22Rv1 (cell line): Measurements from ENCODE around the gene PGC.

Experiments used
- H3K27ac ChIP-seq: fragments of 450-650 bp; 2 replicates; pipeline ENCODE4 v1.5.1; 2017
- ZFX ChIP-seq: fragments of 450-650 bp; IDR thresholded peaks from 2 replicates; pipeline ENCODE4 v1.6.1; 2017; ENCODE audit warnings: antibody characterized with exemption, borderline replicate concordance
- TF ChIP-seq, protein P1 (sequence below): fragments of 450-650 bp; IDR thresholded peaks from 2 replicates; pipeline ENCODE4 v1.5.1; 2017; ENCODE audit warnings: mild to moderate bottlenecking

Gene PGC

DNA sequence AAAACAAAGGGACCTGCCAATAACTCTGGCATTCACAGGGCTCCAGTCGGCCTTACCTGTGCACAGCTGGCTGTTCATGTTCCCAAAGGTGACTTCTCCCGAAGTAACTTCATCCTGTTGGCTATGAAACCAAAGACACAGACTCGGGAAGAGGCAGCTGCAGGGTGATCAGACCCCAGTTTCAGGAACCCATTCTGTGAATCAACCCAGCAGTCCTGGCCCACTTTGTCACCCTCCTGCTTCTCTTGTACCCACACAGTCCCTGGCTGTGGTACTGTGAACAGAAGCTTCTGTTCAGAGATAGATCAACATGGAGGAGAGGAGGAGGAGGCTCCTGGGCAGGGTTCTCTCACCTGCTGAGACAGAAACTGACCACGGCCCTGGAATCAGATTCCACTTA is 8.7 kb upstream of the PGC start:
- TF ChIP-seq ZFX, result no peak
- TF ChIP-seq, protein P1, sequence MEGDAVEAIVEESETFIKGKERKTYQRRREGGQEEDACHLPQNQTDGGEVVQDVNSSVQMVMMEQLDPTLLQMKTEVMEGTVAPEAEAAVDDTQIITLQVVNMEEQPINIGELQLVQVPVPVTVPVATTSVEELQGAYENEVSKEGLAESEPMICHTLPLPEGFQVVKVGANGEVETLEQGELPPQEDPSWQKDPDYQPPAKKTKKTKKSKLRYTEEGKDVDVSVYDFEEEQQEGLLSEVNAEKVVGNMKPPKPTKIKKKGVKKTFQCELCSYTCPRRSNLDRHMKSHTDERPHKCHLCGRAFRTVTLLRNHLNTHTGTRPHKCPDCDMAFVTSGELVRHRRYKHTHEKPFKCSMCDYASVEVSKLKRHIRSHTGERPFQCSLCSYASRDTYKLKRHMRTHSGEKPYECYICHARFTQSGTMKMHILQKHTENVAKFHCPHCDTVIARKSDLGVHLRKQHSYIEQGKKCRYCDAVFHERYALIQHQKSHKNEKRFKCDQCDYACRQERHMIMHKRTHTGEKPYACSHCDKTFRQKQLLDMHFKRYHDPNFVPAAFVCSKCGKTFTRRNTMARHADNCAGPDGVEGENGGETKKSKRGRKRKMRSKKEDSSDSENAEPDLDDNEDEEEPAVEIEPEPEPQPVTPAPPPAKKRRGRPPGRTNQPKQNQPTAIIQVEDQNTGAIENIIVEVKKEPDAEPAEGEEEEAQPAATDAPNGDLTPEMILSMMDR, result no peak
- no peak overlapping the region for H3K27ac ChIP-seq

DNA sequence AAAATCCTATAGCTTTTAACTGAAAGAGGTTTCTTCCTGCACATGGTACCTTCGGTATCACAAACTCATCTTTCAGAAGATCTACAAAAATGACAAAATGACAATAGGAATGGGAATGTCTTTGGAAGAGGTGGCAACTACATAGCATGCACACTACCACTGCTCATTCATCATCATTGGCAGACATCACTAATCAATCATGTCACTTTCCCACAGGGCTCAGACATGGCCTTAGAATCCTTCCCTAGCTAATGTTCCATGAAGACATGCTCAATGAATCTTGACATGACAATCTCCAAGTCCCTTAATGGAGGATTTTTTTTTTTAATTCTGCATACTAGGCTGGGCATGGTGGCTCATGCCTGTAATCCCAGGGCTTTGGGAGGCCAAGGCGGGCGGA is 3.2 kb upstream of the PGC start:
- H3K27ac ChIP-seq, result no peak overlapping the region
- TF ChIP-seq, protein P1, result no peak
- TF ChIP-seq ZFX, result no peak

DNA sequence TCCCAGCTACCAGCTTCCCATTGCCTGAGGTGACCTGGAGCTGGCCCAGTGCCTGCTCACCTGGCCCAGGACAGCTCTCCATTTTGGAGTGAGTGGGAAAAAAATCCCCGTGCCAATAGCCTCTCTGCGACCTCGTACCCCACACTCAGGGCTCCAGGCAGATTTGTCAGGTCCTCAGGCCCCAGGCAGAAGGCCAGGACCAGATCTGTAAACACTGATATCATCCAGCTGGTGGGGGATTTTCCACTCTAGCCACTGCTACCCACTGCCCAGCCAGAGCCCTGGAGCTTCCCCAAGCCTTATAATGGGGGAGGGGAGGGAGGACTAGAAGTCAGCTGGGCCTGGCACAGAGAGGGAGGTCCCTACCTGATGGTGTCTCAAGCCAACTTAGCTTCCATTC is 1.3 kb upstream of the PGC start:
- H3K27ac ChIP-seq, result 0 out of 2 replicates have a peak overlapping the region, but pooled peaks have one; percentile 71
- TF ChIP-seq ZFX, result no peak
- TF ChIP-seq, protein P1, result no peak

DNA sequence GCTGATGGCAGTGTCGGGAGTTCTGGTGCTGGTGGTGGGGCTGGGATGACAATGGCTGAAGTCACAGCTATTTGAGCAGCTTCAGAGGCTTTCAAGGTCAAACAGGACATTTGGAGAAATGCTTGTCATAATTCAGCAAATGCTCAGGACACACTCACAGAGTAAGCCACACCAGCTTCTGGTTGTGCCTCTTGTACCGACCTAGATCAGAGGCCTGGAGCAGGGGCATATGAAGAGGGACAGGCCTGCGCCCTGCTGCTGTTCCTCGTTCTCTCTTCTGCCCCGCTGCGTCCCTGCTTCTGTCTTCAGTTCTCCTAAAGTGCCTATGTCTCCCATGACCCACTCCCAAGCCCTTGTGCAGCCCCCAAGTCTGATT is 893 bp upstream of the PGC start:
- TF ChIP-seq, protein P1, result no peak
- no peak for TF ChIP-seq ZFX
- H3K27ac ChIP-seq, result peak overlapping the region; percentile 71

DNA sequence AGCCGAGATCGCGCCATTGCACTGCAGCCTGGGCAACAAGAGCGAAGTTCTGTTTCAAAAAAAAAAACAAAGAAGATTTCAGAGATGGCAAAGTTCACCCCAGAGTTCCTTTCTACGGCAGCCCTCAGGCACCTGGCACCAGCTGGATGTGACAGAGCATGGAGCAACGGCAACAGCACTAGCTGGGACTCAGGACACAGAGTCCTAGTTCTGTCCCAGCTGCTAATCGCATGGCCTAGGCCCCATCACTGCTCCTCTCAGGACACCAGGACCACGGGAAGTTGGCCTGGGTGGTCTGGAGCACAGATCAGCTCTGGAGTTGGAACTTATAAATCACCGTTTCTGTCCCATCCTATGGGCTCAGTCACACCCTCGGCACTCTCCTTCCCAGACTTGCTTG is 1.1 kb downstream of the PGC start:
- TF ChIP-seq, protein P1, result no peak
- TF ChIP-seq ZFX, result no peak
- H3K27ac ChIP-seq, result no peak overlapping the region

DNA sequence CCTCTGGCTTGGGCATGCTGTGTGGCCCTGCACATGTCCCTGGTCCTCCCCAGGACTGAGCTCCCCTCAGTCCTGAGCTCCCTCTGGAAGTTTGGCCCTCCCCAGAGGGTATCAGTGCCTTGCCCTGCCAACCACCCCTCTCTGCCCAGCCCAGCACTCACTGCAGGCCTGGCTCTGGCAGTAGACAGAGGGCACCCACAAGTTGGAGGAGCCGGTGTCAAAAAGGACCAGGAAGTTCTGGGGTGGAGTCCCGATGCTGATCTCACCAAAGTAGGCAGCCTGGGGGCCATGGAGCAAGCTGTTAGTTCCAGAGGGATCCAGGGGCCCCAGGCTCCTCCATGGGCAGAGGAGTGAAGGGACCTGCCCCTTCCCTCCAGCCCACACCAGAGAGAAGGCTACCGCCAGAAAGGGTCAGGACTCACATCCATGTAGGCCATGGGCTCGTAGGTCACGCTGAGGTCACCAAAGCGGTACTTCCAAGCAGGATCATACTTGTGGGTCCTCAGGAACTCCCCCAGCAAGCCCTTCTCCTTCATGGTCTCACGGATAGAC is 2.9 kb downstream of the PGC start:
- TF ChIP-seq ZFX, result no peak
- TF ChIP-seq, protein P1, result no peak
- no peak overlapping the region for H3K27ac ChIP-seq

DNA sequence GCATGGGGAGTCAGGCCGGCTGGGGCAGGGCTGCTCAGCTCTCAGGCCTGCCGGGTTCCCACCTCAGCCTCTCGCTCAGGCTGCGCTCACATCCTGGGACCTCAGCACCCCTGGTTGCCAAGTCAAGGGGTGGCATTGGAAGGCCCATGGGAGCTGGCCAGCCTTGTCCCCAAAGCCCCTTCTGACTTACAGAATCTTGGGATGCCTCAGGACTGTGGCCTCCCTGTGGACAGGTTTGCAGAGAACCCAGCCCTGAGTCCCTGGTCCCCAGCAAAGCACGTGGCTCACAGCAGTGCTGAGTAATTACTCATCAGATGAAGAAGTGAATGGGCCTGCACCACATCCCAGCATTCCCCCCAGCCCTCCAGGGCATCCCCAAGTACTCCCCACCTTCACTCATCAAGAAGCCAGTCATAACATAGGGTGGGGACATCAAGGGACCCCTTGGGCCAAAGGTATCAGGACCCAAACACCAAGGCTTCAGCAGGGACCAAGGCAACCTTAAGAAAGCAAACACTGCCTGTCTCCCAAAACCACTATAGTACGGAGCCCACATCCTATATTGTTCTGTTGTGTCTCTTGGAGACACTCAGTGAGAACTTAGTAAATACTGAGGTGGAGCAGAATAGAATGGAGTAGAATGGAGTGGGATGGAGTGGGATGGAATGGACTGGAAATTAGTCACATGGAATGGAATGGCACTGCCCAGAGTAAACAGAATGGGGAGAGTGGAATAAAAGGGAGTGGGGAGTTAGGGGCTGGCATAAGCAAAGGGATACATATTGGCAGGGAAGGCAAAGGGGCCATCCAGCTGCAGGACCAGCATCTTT is 3.6 kb downstream of the PGC start:
- TF ChIP-seq ZFX, result no peak
- TF ChIP-seq, protein P1, result no peak
- no peak overlapping the region for H3K27ac ChIP-seq
